ENCODE data around the gene DGCR8. TPM values are rescaled to one million over a fixed set of nuclear protein-coding genes. Genes with fewer than 3 reads are reported as not detected.

Gene DGCR8
- total and polyA plus RNA-seq, 2 experiments from 2014 or later: 15.1 to 23.8 TPM

DNA sequence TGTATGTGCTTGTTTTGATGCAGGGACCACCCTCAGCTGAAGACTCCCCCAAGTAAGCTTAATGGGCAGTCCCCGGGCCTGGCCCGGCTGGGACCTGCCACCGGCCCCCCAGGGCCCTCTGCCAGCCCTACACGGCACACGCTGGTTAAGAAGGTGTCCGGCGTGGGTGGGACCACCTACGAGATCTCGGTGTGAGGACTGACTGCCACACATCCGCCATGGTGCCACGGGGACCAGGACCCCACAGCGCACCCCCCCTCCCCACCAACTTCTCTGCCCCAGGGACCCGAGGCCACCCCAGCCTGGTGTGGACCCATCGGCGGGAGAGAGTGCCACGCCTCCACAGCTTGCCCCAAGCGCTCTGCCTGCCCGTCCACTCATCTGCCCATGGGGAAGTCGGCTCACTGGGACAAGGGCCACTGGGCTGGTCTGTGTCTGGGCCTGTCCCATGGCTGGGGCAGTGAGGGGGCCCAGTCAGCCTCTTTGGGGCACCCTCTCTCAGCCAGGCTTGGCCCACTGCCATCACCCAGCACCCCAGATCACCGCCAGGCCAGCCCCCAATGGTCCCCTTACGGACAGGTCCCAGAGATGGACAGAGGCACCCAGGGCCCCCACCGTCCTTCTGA lies 65.3 kb downstream of the DGCR8 start:
- H3K27ac ChIP-seq: no peak overlapping the region

DNA sequence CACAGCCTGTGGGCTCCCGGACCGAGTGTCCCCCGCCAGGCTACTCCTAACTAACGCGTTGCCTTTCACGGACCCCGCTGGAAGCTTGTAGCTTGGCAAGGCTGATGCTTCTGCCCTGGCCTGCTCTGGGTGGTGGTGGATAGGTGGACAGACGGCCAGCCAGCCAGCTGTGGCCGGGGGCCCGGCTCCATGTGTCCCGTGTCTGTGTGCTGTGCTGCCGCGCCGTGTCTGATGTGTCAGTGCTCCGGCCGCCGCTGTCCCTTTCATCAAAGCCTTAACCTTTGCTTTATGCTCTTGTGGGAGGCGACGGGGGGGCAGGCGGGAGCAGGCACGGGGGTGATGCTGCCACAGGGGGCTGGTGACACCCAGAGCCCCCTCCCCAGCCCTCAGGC lies 65.8 kb downstream of the DGCR8 start:
- H3K27ac ChIP-seq: no peak overlapping the region
- TF ChIP-seq, protein P1, sequence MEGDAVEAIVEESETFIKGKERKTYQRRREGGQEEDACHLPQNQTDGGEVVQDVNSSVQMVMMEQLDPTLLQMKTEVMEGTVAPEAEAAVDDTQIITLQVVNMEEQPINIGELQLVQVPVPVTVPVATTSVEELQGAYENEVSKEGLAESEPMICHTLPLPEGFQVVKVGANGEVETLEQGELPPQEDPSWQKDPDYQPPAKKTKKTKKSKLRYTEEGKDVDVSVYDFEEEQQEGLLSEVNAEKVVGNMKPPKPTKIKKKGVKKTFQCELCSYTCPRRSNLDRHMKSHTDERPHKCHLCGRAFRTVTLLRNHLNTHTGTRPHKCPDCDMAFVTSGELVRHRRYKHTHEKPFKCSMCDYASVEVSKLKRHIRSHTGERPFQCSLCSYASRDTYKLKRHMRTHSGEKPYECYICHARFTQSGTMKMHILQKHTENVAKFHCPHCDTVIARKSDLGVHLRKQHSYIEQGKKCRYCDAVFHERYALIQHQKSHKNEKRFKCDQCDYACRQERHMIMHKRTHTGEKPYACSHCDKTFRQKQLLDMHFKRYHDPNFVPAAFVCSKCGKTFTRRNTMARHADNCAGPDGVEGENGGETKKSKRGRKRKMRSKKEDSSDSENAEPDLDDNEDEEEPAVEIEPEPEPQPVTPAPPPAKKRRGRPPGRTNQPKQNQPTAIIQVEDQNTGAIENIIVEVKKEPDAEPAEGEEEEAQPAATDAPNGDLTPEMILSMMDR (IDR thresholded peaks at IDR 0.05; ENCODE audit: low read depth, low read length): no peak
- no peaks in the 10 kb centered on the region for H3K9me3 ChIP-seq (ENCODE audit: low read depth)
- no peaks in the 10 kb centered on the region for H3K36me3 ChIP-seq
- H3K4me3 ChIP-seq: no peak overlapping the region
- no peaks in the 10 kb centered on the region for H3K27me3 ChIP-seq
- H3K4me1 ChIP-seq (ENCODE audit: low read depth): no peaks in the 10 kb centered on the region
- DNase-seq (ENCODE audit: low read depth in 1 of 2, low spot score in 1 of 2): no peak

More for the DNA sequence above, 65.3 kb downstream of the DGCR8 start:
- H3K4me1 ChIP-seq (ENCODE audit: low read depth): no peaks in the 10 kb centered on the region
- no peak overlapping the region for H3K4me3 ChIP-seq
- H3K9me3 ChIP-seq (ENCODE audit: low read depth): no peaks in the 10 kb centered on the region
- H3K27me3 ChIP-seq: no peaks in the 10 kb centered on the region
- no peaks in the 10 kb centered on the region for H3K36me3 ChIP-seq
- DNase-seq (ENCODE audit: low read depth in 1 of 2, low spot score in 1 of 2): no peak
- TF ChIP-seq, protein P1 (IDR thresholded peaks at IDR 0.05; ENCODE audit: low read depth, low read length): no peak

DNA sequence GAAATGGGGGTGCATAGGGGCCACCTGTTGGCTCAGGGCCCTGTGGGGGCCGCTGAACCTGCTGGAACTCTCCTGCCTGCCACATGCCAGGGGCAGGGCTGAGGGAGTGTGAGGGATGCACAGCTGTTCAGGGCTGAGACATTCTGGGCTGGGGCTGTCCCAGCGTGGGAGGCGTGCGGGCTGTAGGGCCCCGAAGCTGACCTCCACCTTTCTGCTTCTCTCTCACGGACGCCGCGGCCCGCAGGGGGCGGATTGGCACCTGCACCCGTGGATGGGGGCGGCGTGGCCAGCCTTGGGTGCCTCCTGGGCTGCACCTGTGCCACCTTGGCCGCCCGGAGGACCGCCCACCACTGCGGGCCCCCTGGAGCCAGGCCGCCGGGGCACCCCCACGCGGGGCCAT lies 66.7 kb downstream of the DGCR8 start:
- no peak overlapping the region for H3K27ac ChIP-seq
- DNase-seq (ENCODE audit: low read depth in 1 of 2, low spot score in 1 of 2): no peak
- H3K9me3 ChIP-seq (ENCODE audit: low read depth): no peaks in the 10 kb centered on the region
- H3K4me1 ChIP-seq (ENCODE audit: low read depth): no peaks in the 10 kb centered on the region
- TF ChIP-seq, protein P1 (IDR thresholded peaks at IDR 0.05; ENCODE audit: low read depth, low read length): no peak
- H3K4me3 ChIP-seq: no peak overlapping the region
- H3K27me3 ChIP-seq: no peaks in the 10 kb centered on the region
- no peaks in the 10 kb centered on the region for H3K36me3 ChIP-seq

DNA sequence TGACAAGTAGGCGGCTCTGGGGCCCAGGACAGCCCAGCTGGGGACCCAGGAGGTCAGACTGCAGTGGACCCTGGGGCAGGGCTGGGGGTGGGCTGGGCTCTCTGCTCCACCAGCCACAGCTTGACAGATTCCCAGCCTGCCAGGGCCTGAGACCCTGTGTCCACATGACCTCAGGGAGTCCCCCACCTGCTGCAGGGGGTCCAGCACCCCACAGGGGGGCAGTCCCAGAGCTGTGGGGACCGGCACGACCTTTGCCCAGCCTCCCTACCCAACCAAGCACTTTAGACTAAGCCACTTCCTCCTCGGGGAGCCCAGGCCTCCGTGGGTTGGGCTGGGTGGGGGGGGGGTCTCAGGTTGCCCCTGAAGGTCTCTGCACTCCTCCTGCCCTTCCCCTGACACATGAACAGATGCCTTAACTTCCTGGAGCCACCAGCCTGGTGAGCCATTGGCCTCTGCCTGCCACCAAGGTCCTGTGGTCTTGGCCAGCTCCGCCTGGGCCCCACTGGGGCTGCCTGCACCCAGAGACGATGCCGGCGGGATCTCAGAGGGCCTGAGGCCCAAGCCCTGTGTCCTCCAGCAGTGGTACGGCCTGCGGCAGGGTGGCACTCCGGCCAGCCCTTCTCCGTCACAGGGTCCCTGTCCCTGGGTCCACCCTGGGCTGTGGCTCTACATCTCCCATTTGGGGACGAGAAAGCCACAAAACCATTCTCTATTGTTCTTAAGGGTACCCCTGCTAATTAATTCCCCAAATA lies 67.4 kb downstream of the DGCR8 start:
- Histone ChIP-seq H3K27me3 (no peaks in the 10 kb centered on the region), H3K9me3 (ENCODE audit: low read depth) (no peaks in the 10 kb centered on the region), H3K4me3 (no peak overlapping the region), H3K4me1 (ENCODE audit: low read depth) (no peaks in the 10 kb centered on the region), H3K36me3 (no peaks in the 10 kb centered on the region), H3K27ac (no peak overlapping the region)
- no peak for DNase-seq (ENCODE audit: low read depth in 1 of 2, low spot score in 1 of 2)
- TF ChIP-seq, protein P1 (IDR thresholded peaks at IDR 0.05; ENCODE audit: low read depth, low read length): no peak

DNA sequence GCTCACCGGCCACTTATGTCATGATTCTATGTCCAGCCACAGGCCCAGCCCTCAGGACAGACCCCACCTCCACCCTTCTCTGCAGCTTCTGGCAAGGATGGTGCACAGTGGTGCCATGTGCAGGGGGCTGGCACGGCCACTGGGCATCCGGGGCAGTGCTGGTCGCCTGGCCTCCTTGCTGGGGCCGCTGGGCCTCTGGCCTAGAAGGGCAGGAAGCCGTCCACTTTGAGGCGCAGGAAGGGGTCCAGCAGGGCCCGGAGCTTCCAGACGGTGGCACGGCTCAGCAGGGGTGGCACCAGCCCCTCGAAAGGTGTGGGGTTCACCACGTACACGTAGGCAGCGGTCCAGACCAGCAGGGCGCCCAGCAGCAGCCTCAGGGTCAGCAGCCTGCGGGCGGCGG lies 68.4 kb downstream of the DGCR8 start:
- Histone ChIP-seq H3K4me3 (no peak overlapping the region), H3K9me3 (ENCODE audit: low read depth) (no peaks in the 10 kb centered on the region), H3K4me1 (ENCODE audit: low read depth) (no peaks in the 10 kb centered on the region), H3K36me3 (no peaks in the 10 kb centered on the region), H3K27ac (no peak overlapping the region), H3K27me3 (no peaks in the 10 kb centered on the region)
- DNase-seq (ENCODE audit: low read depth in 1 of 2, low spot score in 1 of 2): no peak
- TF ChIP-seq, protein P1 (IDR thresholded peaks at IDR 0.05; ENCODE audit: low read depth, low read length): no peak

Measured in cardiac muscle cell (in vitro differentiated cells and primary cell).